Activated naive CD4-positive, alpha-beta T cell treated with anti-CD3 and anti-CD28 coated beads, Interleukin-2, amount 50 U/mL, for 72 hours (primary cell): Measurements from ENCODE around the gene ADGRV1. TPM values are rescaled to one million over a fixed set of nuclear protein-coding genes. Genes with fewer than 3 reads are reported as not detected.
"Not testable (repeated sequence)": the region's sequence is repeated elsewhere in the genome, so short reads cannot be mapped to it uniquely, and the experiment has no call there.

Source experiments
- ATAC-seq, 2 donors: fragments of 150-1000 bp; cut with Tn5 transposase; 2 replicates each; pipeline ENCODE4 v1.10.0; 2021; ENCODE audit warnings: mild to moderate bottlenecking in 2 of 2, moderate library complexity in 2 of 2
- DNase-seq, 2 donors: peaks; one replicate each; pipeline ENCODE4 v3.0.0; 2021 to 2022; ENCODE audit warnings: low spot score in 2 of 2
- H3K27ac Mint-ChIP-seq, 2 donors: one replicate each; pipeline ENCODE4 v1.8.0; 2022; ENCODE audit warnings: mild to moderate bottlenecking in 2 of 2, mixed read lengths in 2 of 2
- H3K36me3 Mint-ChIP-seq, 2 donors: one replicate each; pipeline ENCODE4 v1.8.0; 2022; ENCODE audit warnings: mixed read lengths in 2 of 2
- H3K9me3 Mint-ChIP-seq, 2 donors: one replicate each; pipeline ENCODE4 v1.8.0; 2022; ENCODE audit warnings: mixed read lengths in 2 of 2
- total RNA-seq, 2 donors: library from RNA; stranded (reverse); gene quantifications; one replicate each; pipeline ENCODE4 v1.2.3, GENCODE V29; 2022

ADGRV1 gene
- total RNA-seq, 2 donors from 2014 or later, result 0.16 TPM; not detected in 1

- ATAC-seq, result no peak
- DNase-seq, result no peak
- H3K9me3 Mint-ChIP-seq, result no peaks in the 10 kb centered on the region
- H3K27ac Mint-ChIP-seq, result no peak overlapping the region
- H3K36me3 Mint-ChIP-seq, result no peaks in the 10 kb centered on the region
These were observed 54.9 kb downstream of the ADGRV1 start for GRCh38 chr5:90613459-90613858.

- Mint-ChIP-seq H3K36me3 (no peaks in the 10 kb centered on the region), H3K9me3 (no peaks in the 10 kb centered on the region), H3K27ac (no peak overlapping the region)
- ATAC-seq (no peak), DNase-seq (no peak)
These were observed 55.4 kb downstream of the ADGRV1 start for GRCh38 chr5:90613918-90614504.

- no peaks in the 10 kb centered on the region for H3K9me3 Mint-ChIP-seq
- H3K27ac Mint-ChIP-seq, result no peak overlapping the region
- no peak for DNase-seq
- no peaks in the 10 kb centered on the region for H3K36me3 Mint-ChIP-seq
- no peak for ATAC-seq
These were observed 56.8 kb downstream of the ADGRV1 start for GRCh38 chr5:90615355-90615754.

GRCh38 chr5:90618071-90618470 lies 59.5 kb downstream of the ADGRV1 start:
- H3K36me3 Mint-ChIP-seq, result no peaks in the 10 kb centered on the region
- no peak for ATAC-seq
- no peak overlapping the region for H3K27ac Mint-ChIP-seq
- peaks cover 0 to 3% of the 10 kb centered on the region in 2 donors for H3K9me3 Mint-ChIP-seq
- DNase-seq, result no peak

- H3K27ac Mint-ChIP-seq, H3K36me3 Mint-ChIP-seq, H3K9me3 Mint-ChIP-seq, ATAC-seq, DNase-seq: not testable (repeated sequence)
These were observed 61.2 kb downstream of the ADGRV1 start for GRCh38 chr5:90619762-90620161.

- no peak overlapping the region for H3K27ac Mint-ChIP-seq
- no peaks in the 10 kb centered on the region for H3K36me3 Mint-ChIP-seq
- DNase-seq (no peak), ATAC-seq (no peak)
- H3K9me3 Mint-ChIP-seq, result peaks cover 0 to 3% of the 10 kb centered on the region in 2 donors
These were observed 63.3 kb downstream of the ADGRV1 start for GRCh38 chr5:90621848-90622247.

GRCh38 chr5:90626493-90626892 lies 67.9 kb downstream of the ADGRV1 start:
- DNase-seq (no peak), ATAC-seq (no peak)
- no peaks in the 10 kb centered on the region for H3K36me3 Mint-ChIP-seq
- no peak overlapping the region for H3K27ac Mint-ChIP-seq
- H3K9me3 Mint-ChIP-seq, result peaks cover 0 to 1% of the 10 kb centered on the region in 2 donors

- DNase-seq (no peak), ATAC-seq (no peak)
- no peak overlapping the region for H3K27ac Mint-ChIP-seq
- no peaks in the 10 kb centered on the region for H3K36me3 Mint-ChIP-seq
- no peaks in the 10 kb centered on the region for H3K9me3 Mint-ChIP-seq
These were observed 69.9 kb downstream of the ADGRV1 start for GRCh38 chr5:90628492-90628891.

GRCh38 chr5:90632791-90633190 lies 74.2 kb downstream of the ADGRV1 start:
- DNase-seq (no peak), ATAC-seq (no peak)
- no peaks in the 10 kb centered on the region for H3K9me3 Mint-ChIP-seq
- H3K36me3 Mint-ChIP-seq, result no peaks in the 10 kb centered on the region
- no peak overlapping the region for H3K27ac Mint-ChIP-seq

GRCh38 chr5:90636948-90637347 lies 78.4 kb downstream of the ADGRV1 start:
- no peak for ATAC-seq
- Mint-ChIP-seq H3K36me3 (no peaks in the 10 kb centered on the region), H3K27ac (no peak overlapping the region), H3K9me3 (no peaks in the 10 kb centered on the region)
- DNase-seq, result no peak

- Mint-ChIP-seq H3K9me3 (no peaks in the 10 kb centered on the region), H3K36me3 (no peaks in the 10 kb centered on the region), H3K27ac (no peak overlapping the region)
- DNase-seq (no peak), ATAC-seq (no peak)
These were observed 79.1 kb downstream of the ADGRV1 start for GRCh38 chr5:90637731-90638130.

GRCh38 chr5:90638878-90639277 lies 80.3 kb downstream of the ADGRV1 start:
- Mint-ChIP-seq H3K9me3 (no peaks in the 10 kb centered on the region), H3K27ac (no peak overlapping the region), H3K36me3 (no peaks in the 10 kb centered on the region)
- no peak for ATAC-seq
- DNase-seq, result no peak

GRCh38 chr5:90640484-90641059 lies 82.0 kb downstream of the ADGRV1 start:
- DNase-seq (no peak), ATAC-seq (no peak)
- Mint-ChIP-seq H3K9me3 (no peaks in the 10 kb centered on the region), H3K36me3 (no peaks in the 10 kb centered on the region), H3K27ac (no peak overlapping the region)

- Mint-ChIP-seq H3K27ac (no peak overlapping the region), H3K36me3 (no peaks in the 10 kb centered on the region), H3K9me3 (no peaks in the 10 kb centered on the region)
- ATAC-seq (no peak), DNase-seq (no peak)
These were observed 82.9 kb downstream of the ADGRV1 start for GRCh38 chr5:90641528-90641927.

- Mint-ChIP-seq H3K9me3 (no peaks in the 10 kb centered on the region), H3K36me3 (no peaks in the 10 kb centered on the region), H3K27ac (no peak overlapping the region)
- ATAC-seq, result no peak
- no peak for DNase-seq
These were observed 84.2 kb downstream of the ADGRV1 start for GRCh38 chr5:90642706-90643229.

GRCh38 chr5:90644132-90644531 lies 85.5 kb downstream of the ADGRV1 start:
- H3K27ac Mint-ChIP-seq, result no peak overlapping the region
- DNase-seq (no peak), ATAC-seq (no peak)
- H3K36me3 Mint-ChIP-seq, result no peaks in the 10 kb centered on the region
- no peaks in the 10 kb centered on the region for H3K9me3 Mint-ChIP-seq

- no peaks in the 10 kb centered on the region for H3K9me3 Mint-ChIP-seq
These were observed 86.5 kb downstream of the ADGRV1 start for GRCh38 chr5:90645024-90645610.

GRCh38 chr5:90650767-90651166 lies 92.2 kb downstream of the ADGRV1 start:
- DNase-seq (no peak), ATAC-seq (no peak)
- Mint-ChIP-seq H3K9me3 (no peaks in the 10 kb centered on the region), H3K36me3 (no peaks in the 10 kb centered on the region), H3K27ac (no peak overlapping the region)

More at GRCh38 chr5:90645024-90645610, 86.5 kb downstream of the ADGRV1 start:
- no peak for ATAC-seq
- no peak for DNase-seq
- H3K36me3 Mint-ChIP-seq, result no peaks in the 10 kb centered on the region
- no peak overlapping the region for H3K27ac Mint-ChIP-seq
